NCI-H1092 (cell line): Measurements from ENCODE around the gene ADAMTSL5.
"Not testable (repeated sequence)": the region's sequence is repeated elsewhere in the genome, so short reads cannot be mapped to it uniquely, and the experiment has no call there.

ENCODE experiments used
- DNase-seq: peaks from one replicate; lab custom pipeline; 2025; lab: John Stamatoyannopoulos, UW

Gene ADAMTSL5

DNA sequence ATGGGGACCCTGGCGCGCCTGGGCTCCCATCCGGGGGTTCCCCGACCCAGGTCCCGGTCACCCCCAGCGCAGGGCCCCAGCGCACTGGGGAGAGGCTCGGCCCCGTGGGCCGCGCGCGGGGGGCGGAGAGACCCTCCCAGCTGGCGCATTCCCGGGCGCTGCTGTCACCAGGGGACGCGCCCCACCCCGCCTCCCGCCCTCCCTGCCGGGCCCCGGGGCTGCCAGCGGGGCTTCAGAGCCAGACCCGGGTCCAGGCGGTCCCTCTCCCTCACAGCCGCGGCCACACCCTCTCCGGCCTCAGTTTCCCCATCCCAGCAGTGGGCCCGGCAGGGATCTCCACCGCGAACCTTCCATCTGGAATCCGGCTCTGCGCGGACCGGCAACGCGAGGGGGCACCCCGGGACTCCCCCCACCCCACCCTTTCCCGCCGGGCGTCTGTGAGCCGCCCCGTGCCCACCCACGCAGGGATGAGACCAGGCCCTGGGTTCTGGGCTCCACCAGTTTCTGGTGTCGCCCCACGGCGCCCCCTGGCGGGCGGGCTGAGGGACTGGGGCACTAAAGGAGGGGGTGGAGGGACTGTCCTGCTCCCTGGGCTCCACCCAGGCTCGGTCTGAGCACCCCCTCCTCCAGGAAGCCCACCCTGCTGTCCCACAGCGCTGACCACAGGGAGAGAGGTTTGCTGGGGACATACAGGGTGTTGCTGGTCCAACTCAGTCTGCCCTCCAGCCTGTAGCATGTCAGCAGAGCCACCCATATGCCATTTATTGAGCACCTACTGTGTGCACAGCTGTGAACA is 878 bp upstream of the ADAMTSL5 start:
- DNase-seq: no peak

DNA sequence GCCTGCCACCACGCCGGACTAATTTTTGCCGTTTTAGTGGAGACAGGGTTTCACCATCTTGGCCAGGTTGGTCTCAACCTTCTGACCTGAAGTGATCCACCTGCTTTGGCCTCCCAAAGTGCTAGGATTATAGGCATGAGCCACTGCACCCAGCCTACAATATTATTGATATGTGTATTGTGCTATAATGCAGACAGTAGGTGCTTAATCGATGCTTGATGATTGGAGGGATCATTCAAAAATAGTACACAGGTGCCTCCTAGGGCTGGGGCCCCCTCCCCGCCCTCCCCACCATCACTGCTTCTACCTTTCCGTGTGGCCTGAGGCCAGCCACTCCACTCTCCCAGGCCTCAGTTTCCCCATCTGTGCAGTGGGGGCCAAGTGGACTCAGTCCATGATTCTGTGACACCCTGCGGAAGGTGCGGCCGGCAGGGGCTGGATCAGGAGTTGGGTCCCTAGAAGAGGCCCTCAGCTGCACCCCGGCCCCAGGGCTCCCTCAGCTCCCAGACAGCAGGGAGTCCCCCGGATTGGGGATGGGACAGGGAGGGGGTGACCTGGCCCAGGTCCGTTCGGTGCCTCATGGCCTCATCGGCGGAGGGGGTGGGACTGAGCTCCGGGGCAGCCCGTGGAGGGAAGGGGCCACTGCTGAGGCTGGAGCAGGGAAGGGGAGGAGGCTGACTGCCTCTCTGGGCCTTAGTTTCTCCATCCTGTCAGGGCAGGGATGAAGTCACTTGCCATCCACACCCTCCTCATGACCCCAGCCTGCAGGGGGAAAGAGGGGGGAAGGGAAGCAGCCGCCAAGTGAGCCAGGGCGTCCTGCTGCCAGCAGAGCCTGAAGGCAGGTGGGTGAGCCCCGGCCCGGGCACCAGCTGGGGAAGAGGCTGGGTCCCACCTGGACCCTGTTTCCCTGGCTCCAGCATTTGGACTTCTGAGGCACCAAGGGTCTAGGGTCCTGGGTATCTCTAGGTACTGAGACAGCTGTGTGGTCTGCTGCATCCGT is 1.2 kb downstream of the ADAMTSL5 start:
- no peak for DNase-seq

DNA sequence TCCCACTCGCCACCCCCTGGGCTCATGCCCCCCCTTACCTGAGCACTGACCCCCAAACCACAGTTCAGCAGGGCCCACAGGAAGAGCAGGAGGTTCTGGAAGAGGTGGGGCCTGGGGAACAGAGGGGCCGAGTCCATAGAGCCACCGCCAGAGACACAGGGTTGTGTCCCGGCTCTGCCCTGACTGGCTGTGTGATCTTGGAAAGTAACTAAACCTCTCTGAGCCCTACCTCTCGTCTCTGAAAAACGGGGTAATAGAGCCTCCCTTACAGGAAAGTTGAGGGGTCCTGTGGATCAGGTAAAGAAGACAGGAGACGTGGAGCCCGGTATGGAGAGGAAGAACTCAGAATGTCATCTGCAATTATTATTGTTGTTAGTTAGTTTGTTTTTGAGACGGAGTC is 2.0 kb downstream of the ADAMTSL5 start:
- DNase-seq: no peak

DNA sequence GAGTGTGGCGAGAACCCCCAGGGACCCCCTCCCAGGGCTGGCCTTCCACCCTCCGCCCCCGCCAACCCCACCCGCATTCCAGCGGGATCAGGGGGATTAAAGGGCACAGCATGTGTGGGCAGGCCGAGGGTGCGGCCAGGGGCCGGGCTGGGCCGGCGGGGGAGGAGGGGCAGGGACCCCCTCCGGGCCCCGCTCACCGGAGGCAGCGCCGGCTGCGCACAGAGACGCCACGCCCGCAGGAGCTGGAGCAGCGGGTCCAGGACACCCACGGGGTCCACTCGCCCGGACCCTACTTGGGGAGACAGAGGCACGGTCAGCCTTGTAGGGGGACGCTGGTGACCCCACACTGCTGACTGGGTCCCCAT is 2.4 kb downstream of the ADAMTSL5 start:
- no peak for DNase-seq

DNA sequence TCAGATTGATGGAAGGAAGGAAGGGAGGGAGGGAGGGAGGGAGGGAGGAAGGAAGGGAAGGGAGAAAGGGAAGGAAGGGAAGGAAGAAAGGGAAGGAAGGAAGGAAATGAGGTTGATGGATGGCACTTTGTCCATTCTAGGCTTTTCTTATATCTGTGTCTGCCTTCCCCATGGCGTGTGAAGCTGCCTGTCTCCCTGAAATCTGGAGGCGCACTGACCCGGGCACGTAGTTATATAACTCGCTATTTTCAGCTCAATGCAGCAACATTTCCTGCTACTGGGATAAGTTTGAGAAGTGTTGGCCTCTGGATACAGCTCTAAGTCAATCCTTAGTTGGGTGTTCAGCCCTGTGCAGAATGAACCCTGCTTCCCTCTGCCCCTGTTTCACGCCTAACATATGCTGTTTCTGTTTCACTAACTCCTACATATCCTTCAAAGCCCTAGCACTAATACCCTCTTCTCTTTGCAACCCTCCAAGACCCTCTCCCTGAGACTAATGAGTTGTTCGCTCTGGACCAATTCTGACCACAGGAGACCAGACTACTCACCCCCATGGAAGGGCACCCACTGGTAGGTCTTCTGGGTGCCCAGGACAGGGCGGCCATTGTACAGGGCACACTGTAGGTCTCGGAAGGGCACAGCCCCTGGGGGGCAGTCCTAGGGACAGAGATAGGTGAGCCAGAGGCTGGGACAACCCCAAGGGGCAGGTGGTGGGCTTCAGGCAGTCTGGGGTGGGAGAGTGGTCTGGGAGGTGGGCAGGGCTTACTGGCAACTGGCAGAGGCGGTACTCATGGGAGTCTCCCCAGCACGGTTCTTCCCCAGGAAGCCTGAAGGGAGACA is 3.0 kb downstream of the ADAMTSL5 start:
- no peak for DNase-seq

DNA sequence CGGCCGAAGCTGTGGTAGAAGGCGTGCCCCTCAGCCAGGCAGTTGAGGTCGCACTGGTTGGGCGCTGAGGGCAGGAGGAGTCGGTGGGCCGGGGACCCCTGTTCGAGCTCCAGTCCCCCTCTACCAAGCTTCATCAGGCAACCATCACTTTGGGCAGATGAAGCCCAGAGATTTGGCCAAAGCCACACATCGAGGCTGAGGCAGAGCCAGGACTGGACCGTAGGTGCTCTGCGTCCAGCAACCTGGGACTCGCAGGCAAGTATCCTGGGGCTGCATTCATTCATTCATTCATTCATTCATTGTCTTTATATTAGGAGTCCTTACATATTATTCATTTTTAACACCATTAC is 4.3 kb downstream of the ADAMTSL5 start:
- DNase-seq: no peak

DNA sequence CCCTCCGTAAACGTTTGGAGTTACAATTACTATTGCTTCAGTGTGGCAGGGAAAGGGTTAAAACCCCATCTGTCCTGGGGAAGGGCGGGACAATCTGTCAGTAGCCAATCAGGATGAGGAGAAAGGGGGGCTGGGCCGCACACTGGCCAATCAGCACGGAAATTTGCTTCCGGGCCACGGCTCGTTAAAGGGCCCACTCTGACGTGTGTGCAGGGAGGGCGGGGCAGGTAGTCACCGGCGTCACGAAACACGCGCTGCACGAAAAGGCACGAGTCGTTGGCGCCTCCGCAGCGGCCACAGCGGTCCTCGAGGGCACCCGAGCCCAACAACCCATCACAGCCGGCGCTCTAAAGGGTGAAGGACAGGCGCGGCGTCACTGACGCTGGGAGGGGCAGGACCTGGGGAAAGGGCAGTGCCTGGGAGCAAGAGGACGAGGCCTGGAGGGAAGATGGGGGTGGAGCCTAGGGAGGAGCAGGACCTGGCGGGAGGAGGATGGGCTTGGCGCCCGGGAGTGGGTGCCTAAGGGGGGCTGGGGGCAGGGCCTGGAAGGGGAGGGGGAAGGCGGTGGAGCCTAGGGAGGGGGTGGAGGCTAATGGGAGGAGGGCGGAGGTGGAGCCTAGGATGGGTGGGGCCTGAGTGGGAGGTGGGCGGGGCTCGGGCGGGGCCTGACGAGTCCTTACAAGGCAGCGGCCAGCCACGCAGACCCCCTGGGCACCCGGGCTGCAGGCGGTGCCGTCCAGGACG is 4.9 kb downstream of the ADAMTSL5 start:
- DNase-seq: peak; percentile 93

DNA sequence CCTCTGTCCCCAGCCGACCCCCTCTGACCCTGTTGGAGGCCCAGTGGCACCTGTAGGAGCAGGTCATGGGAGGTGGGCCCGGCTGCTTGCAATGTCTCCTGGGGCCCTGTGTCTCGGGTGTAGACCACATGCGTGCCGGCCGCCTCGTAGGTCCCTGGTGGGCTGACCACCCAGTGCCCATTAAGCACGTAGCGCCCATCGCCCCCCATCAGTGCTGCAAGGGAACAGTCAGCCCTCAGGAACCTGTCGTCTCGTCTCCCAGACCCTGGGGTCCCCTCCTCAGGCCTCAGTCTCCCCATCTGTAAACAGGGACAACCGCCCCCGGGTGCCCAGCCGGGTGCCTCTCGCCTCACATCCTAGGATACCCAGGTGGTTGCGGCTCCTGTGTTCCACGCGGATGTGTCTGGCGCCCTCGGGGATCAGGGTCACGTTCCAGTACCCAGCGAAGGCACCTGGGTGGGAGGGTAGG is 5.6 kb downstream of the ADAMTSL5 start:
- DNase-seq: no peak

DNA sequence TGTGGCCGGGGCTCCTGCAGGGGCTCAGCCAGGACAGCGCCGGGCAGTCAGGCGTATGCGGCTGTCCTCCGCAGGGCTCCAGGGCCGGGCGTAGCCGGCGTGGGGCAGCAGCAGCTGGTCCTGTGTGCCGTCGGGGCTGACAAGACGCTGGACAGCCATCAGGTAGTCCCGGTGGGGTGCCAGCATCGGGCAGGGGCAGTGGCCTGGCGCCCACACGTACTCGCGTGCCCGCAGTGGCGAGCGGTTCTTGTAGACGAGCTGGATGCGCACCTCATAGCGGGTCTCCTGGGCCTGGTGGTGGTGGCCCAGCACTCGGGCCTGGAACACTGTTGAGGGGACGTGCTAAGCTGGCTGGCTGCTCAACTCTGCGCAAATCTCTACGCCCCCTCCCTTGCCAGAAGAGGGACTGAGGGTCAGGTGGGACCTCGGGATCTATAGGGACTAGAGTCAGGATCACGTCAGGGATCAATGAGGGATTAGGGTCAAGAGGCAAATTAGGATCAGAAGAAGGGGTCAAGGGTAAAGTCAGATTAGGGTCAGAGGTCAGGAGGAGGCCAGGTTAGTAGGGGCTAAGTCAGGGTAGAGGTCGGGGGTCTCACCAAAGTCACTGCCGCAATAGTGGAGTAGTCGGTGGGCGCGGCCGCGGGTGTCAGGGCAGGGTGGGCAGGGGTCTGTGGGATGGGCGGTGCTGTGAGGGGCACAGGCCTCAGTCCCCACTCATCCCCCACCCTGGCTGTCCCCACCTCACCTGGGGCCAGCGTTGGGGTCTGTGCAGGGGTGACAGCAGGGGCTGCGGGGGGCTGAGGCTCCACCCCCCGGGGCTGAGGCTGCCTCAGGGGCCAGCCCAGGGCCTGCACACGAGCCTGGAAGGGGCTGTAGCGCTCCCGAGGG is 6.6 kb downstream of the ADAMTSL5 start:
- DNase-seq: no peak

DNA sequence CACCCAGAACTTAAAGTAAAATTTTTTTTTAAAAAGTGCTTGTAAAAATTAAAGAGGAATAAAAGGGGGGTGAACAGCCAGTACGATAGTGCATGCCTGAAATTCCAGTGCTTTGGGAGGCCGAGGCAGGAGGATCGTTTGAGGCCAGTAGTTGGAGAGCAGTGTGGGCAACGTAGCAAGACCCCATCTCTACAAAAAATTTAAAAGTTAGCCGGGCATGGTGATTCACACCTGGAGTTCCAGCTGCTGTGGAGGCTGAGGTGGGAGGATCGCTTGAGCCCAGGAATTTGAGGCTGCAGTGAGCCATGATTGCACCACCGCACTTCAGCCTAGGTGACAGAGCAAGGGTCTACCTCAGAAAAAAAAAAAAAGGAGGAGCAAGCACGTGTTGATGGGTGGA is 7.8 kb downstream of the ADAMTSL5 start:
- no peak for DNase-seq

DNA sequence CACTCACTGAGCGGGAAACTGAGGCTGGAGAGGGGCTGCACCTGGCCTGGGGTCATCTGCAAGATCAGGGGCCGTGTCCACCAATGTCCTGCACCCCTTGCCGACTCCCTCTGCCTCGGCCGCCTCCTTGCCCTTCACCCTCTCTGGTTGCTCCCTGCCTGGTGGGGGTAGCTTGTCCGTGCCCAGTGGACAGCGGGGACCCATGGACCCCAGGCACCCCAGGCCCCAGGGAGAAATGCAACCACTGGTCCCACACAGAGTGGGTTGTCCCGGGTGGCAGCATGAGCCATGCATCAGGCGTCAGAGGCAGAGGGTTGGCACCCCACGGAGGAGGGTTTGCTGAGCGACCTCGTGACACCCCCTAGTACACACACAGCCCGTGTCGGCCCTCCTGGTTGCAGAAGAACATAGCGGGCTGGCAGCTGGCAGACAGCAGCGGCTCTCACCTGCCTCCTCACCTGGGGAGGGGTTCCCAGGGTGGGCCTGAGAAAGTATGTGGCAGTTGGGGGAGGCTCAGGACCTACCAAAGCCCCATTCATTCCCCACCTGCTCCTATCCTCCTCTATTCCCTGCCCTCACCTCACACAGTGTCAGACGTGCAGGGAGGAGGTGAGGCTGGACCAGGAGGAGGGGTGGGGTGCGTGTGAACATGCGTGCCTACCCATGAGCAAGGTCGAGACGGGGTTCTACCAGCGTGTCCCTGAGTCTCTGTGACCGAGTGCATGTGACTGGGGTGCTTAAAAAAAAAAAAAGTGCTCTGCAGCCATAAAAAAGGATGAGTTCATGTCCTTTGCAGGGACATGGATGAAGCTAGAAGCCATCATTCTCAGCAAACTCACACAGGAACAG is 8.7 kb downstream of the ADAMTSL5 start:
- DNase-seq: no peak

DNA sequence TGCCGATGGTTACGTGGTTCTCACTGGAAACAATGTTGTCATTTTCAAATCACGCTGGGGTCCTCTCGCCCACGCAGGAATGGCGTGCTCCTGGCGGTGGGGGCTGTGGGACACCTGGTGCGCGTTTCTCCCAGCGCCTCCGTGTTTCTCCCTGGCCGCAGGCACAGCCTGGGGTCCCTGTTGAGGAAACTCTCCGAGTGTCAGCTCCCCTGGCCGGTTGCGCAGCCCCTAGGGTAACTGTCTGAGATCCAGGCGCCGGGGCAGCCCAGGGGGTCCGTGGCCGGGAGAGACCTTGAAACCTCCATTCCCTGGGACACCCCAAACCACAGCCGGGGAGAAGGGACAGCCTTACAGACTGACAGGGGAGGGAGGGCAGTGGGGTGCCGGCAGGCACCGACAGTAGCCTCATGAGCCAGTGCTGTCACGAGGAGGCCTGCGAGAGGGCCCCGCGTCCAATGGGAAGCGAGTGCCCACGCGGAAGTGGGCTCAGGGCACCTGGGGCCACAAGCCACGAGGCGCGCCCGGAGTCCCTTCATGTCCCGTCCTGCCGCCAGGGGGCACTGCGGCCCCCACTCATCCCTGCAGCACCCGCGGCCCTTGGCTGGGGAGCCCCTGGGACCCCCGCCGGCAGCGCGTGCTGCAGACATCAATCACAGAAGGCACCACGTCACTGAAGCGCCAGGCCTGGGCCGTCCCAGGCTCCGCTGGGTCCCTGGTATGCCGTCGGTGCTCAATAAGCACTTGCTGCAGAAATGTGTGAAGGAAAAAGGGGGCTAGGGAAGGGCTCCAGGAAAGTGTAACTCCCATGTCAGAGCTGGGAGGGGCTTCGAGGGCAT is 9.5 kb downstream of the ADAMTSL5 start:
- DNase-seq: no peak

DNA sequence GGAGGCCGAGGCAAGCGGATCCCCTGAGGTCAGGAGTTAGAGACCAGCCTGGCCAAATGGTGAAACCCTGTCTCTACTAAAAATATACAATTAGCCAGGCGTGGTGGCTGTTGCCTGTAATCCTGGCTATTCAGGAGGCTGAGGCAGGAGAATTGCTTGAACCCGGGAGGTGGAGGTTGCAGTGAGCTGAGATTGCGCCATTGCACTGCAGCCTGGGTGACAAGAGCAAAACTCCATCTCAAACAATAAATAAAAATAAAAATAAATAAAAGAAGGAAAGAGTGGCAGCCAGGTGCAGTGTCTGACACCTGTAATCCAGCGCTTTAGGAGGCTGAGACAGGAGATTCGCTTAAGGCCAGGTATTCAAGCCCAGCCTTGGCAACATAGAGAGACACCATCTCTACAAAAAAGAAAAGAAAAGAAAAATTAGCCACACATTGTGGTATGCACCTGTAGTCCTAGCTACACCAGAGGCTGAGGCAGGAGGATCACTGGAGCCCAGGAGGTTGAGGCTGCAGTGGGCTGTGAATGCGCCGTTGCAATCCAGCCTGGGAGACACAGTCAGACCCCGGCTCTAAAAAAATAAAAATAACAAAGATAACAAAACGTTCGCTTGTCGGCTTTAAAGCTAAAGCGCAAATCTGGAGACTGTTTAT is 10.3 kb downstream of the ADAMTSL5 start:
- no peak for DNase-seq

DNA sequence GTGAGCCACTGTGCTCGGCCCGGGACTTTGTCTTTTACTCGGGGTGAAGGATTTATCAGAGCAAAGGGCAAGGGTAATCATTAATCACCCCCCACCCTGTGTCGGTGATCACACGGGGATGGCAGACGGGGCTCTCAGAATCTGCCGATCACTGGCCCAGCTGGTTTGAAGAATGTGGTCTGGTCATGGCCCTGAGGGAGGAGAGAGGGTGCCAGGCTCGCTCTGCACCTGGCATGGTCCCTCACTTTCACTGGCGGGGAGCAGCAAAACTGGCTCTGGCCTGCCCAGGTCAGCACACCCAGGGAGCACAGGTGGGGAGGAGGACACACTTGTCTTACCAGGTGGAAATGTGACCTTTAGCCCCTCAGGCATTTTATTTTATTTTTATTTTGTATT is 11.6 kb downstream of the ADAMTSL5 start:
- DNase-seq: no peak

DNA sequence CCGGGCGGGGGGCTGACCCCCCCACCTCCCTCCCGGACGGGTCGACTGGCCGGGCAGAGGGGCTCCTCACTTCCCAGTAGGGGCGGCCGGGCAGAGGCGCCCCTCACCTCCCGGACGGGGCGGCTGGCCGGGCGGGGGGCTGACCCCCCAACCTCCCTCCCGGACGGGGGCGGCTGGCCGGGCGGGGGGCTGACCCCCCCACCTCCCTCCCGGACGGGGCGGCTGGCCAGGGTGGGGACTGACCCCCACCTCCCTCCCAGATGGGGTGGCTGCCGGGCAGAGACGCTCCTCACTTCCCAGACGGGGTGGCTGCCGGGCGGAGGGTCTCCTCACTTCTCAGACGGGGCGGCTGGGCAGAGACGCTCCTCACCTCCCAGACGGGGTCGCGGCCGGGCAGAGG is 13.6 kb downstream of the ADAMTSL5 start:
- not testable (repeated sequence) for DNase-seq

DNA sequence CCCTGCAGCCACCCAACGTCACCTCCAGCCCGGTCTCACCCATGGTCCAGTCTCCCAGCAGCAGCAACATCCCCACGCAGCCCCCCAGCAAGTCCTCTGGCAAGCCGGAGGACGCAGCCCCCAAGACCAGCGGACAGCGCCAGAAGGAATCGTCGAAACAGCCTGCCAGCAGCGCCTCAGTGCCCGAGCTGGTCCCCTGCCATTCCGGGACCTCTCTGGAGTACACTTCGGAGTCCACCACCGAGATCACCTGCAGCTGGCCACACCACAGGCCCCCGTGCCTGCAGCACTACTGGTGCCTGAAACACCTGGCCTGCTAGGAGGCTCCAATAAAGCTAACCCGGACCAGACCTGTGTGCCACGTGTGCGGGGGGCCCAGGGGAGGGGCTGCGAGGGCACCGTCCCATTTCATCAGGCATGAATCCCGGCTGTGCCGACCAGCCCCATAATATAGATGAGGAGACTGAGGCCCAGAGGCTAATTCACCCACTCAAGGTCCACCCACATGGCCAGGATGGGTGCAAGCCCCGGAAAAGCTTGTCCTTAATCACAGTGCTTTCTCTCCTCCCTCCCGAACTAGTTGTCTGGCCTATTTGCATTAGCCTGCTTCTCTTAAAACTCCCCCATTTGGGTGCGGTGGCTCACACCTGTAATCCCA is 15.1 kb downstream of the ADAMTSL5 start:
- DNase-seq: no peak
